ENCODE results near the gene INF2.

Gene INF2

GRCh38 chr14:104699426-104699748 is 10.0 kb downstream of the INF2 start:
- TF ChIP-seq CTCF (IDR thresholded peaks at IDR 0.05; ENCODE audit: low read depth, low read length), result no peak
- DNase-seq (ENCODE audit: low read depth, low spot score), result no peak
- in situ Hi-C loops (cut with HindIII; ENCODE audit: low sequenced_read_pairs), result no loop called here
- H3K4me3 ChIP-seq (ENCODE audit: low read depth, low read length), result no peak overlapping the region

GRCh38 chr14:104700225-104700651 is 10.8 kb downstream of the INF2 start:
- in situ Hi-C loops (cut with HindIII; ENCODE audit: low sequenced_read_pairs), result no loop called here
- no peak for TF ChIP-seq CTCF (IDR thresholded peaks at IDR 0.05; ENCODE audit: low read depth, low read length)
- no peak overlapping the region for H3K4me3 ChIP-seq (ENCODE audit: low read depth, low read length)

DNA sequence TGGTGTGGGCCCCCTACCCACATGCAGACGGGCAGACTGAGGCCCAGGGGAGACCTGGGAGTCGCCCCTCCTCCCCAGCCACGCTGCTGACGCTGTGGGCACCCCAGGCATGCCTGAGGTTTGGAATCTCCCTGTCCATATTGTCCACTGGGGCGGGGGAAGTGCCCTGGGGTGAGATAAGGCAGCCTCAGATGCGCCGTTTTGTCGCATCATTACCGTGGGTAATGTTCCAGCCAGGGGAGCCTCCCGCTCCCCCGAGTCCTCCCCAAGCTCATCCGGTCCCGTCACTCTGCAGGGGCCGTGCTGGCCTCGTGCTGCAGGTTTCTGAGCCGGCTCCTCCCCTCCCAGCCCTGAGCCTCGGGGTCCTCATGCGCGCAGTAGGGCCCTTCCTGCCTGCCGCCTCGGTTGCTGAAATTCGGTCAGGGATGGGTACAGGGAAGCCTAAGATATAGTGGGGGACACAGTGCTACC is 11.4 kb downstream of the INF2 start:
- in situ Hi-C loops (cut with HindIII; ENCODE audit: low sequenced_read_pairs), result no loop called here
- no peak for DNase-seq (ENCODE audit: low read depth, low spot score)
- H3K4me3 ChIP-seq (ENCODE audit: low read depth, low read length), result no peak overlapping the region
- TF ChIP-seq CTCF (IDR thresholded peaks at IDR 0.05; ENCODE audit: low read depth, low read length), result no peak

More at GRCh38 chr14:104700225-104700651, 10.8 kb downstream of the INF2 start:
- DNase-seq (ENCODE audit: low read depth, low spot score), result no peak

GRCh38 chr14:104701383-104702076 is 12.1 kb downstream of the INF2 start:
- TF ChIP-seq CTCF (IDR thresholded peaks at IDR 0.05; ENCODE audit: low read depth, low read length), result no peak
- no peak overlapping the region for H3K4me3 ChIP-seq (ENCODE audit: low read depth, low read length)
- DNase-seq (ENCODE audit: low read depth, low spot score), result no peak
- in situ Hi-C loops (cut with HindIII; ENCODE audit: low sequenced_read_pairs), result no loop called here

- in situ Hi-C loops (cut with HindIII; ENCODE audit: low sequenced_read_pairs), result no loop called here
- no peak for DNase-seq (ENCODE audit: low read depth, low spot score)
- TF ChIP-seq CTCF (IDR thresholded peaks at IDR 0.05; ENCODE audit: low read depth, low read length), result no peak
- H3K4me3 ChIP-seq (ENCODE audit: low read depth, low read length), result no peak overlapping the region
Measured at GRCh38 chr14:104702106-104702505, 12.7 kb downstream of the INF2 start.

DNA sequence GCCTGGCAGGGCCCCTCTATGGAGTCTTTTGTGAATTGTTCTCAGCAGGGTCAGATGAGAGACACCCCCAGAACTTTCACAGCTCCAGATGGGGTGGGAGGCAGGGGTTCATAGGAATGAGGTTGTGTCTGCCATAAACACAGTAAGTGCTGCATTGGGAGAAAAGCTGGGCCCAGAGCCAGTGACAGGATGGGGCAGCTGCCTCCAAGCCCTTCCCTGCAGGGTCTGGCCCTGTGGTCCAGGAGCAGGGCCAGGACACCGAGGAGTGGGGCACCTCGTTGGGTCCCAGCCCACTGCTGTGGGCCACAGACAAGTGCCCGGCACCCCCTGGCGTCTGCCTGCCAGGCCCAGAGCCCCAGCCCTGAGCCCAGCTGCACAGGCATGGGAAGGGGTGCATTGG is 13.3 kb downstream of the INF2 start:
- no peak overlapping the region for H3K4me3 ChIP-seq (ENCODE audit: low read depth, low read length)
- in situ Hi-C loops (cut with HindIII; ENCODE audit: low sequenced_read_pairs), result no loop called here
- no peak for DNase-seq (ENCODE audit: low read depth, low spot score)
- no peak for TF ChIP-seq CTCF (IDR thresholded peaks at IDR 0.05; ENCODE audit: low read depth, low read length)
